Natural killer cell treated with Interleukin-12 subunit alpha and Interleukin-12 subunit beta and Interleukin-15 and Interleukin-18, amount 100 ng/mL, for 72 hours (primary cell): ENCODE results near the gene TSPEAR. TPM values are rescaled to one million over a fixed set of nuclear protein-coding genes. Genes with fewer than 3 reads are reported as not detected.

Experiments
- ATAC-seq, 2 donors: fragments of 150-1000 bp; cut with Tn5 transposase in 1 of 2; sonication (Bioruptor Pico), chemical (Tn5 transposase) in 1 of 2; 2 replicates each; pipeline ENCODE4 v1.10.0; 2021
- DNase-seq: peaks from one replicate; pipeline ENCODE4 v3.0.0; 2022; ENCODE audit warnings: low spot score
- H3K27ac Mint-ChIP-seq, 2 donors: 1 replicate in 1 of 2; 2 replicates in 1 of 2; pipeline ENCODE4 v1.8.0; 2022; ENCODE audit warnings: mixed read lengths in 2 of 2, mild to moderate bottlenecking in 1 of 2, moderate library complexity in 1 of 2
- H3K27me3 Mint-ChIP-seq, 2 donors: 1 replicate in 1 of 2; 2 replicates in 1 of 2; pipeline ENCODE4 v1.8.0; 2022; ENCODE audit warnings: mixed read lengths in 2 of 2
- H3K36me3 Mint-ChIP-seq: one replicate; pipeline ENCODE4 v1.8.0; 2022; ENCODE audit warnings: mixed read lengths
- H3K4me1 Mint-ChIP-seq, 2 donors: 1 replicate in 1 of 2; 2 replicates in 1 of 2; pipeline ENCODE4 v1.8.0; 2022; ENCODE audit warnings: low read depth in 2 of 2, mixed read lengths in 2 of 2, mild to moderate bottlenecking in 1 of 2
- H3K4me3 Mint-ChIP-seq: one replicate; pipeline ENCODE4 v1.8.0; 2022; ENCODE audit warnings: mixed read lengths
- H3K9me3 Mint-ChIP-seq: 2 replicates; pipeline ENCODE4 v1.8.0; 2022; ENCODE audit warnings: mixed read lengths
- total RNA-seq, 2 donors: library from RNA; stranded (reverse); gene quantifications; one replicate each; pipeline ENCODE4 v1.2.3, GENCODE V29; 2022

The TSPEAR gene
- total RNA-seq, 2 donors from 2014 or later = not detected

GRCh38 chr21:44461005-44461404 is 250.4 kb downstream of the TSPEAR start:
- ATAC-seq (no peak), DNase-seq (no peak)
- no peaks in the 10 kb centered on the region for H3K4me1 Mint-ChIP-seq
- H3K27ac Mint-ChIP-seq = no peak overlapping the region
- no peak overlapping the region for H3K4me3 Mint-ChIP-seq
- no peaks in the 10 kb centered on the region for H3K9me3 Mint-ChIP-seq
- H3K36me3 Mint-ChIP-seq = no peaks in the 10 kb centered on the region
- H3K27me3 Mint-ChIP-seq = peaks cover 0 to 3% of the 10 kb centered on the region in 2 donors

GRCh38 chr21:44460441-44460755 is 251.0 kb downstream of the TSPEAR start:
- no peaks in the 10 kb centered on the region for H3K36me3 Mint-ChIP-seq

GRCh38 chr21:44459712-44460440 is 251.5 kb downstream of the TSPEAR start:
- no peak for ATAC-seq
- no peak overlapping the region for H3K27ac Mint-ChIP-seq
- DNase-seq = no peak
- no peaks in the 10 kb centered on the region for H3K4me1 Mint-ChIP-seq
- peaks cover 0 to 3% of the 10 kb centered on the region in 2 donors for H3K27me3 Mint-ChIP-seq
- no peaks in the 10 kb centered on the region for H3K9me3 Mint-ChIP-seq
- no peak overlapping the region for H3K4me3 Mint-ChIP-seq
- no peaks in the 10 kb centered on the region for H3K36me3 Mint-ChIP-seq

More at GRCh38 chr21:44460441-44460755, 251.0 kb downstream of the TSPEAR start:
- Mint-ChIP-seq H3K4me1 (no peaks in the 10 kb centered on the region), H3K9me3 (no peaks in the 10 kb centered on the region), H3K4me3 (no peak overlapping the region), H3K27ac (no peak overlapping the region), H3K27me3 (peaks cover 0 to 3% of the 10 kb centered on the region in 2 donors)
- ATAC-seq = no peak
- DNase-seq = no peak

GRCh38 chr21:44458971-44459711 is 252.2 kb downstream of the TSPEAR start:
- ATAC-seq (no peak), DNase-seq (no peak)
- peaks cover 1% of the 10 kb centered on the region for H3K9me3 Mint-ChIP-seq
- H3K27ac Mint-ChIP-seq = no peak overlapping the region
- H3K4me3 Mint-ChIP-seq = no peak overlapping the region
- H3K4me1 Mint-ChIP-seq = peaks cover 0 to 6% of the 10 kb centered on the region in 2 donors
- H3K36me3 Mint-ChIP-seq = no peaks in the 10 kb centered on the region
- H3K27me3 Mint-ChIP-seq = peaks cover 0 to 3% of the 10 kb centered on the region in 2 donors

GRCh38 chr21:44456915-44457736 is 254.2 kb downstream of the TSPEAR start:
- Mint-ChIP-seq H3K36me3 (no peaks in the 10 kb centered on the region), H3K27me3 (peaks cover 0 to 10% of the 10 kb centered on the region in 2 donors), H3K9me3 (peaks cover 5% of the 10 kb centered on the region), H3K27ac (no peak overlapping the region), H3K4me3 (peak overlapping the region; percentile 41), H3K4me1 (peaks cover 0 to 8% of the 10 kb centered on the region in 2 donors)
- ATAC-seq = no peak
- no peak for DNase-seq

GRCh38 chr21:44456214-44456914 is 255.0 kb downstream of the TSPEAR start:
- Mint-ChIP-seq H3K4me1 (peaks cover 0 to 8% of the 10 kb centered on the region in 2 donors), H3K27me3 (peaks cover 5 to 15% of the 10 kb centered on the region in 2 donors), H3K4me3 (peak overlapping the region; percentile 41), H3K36me3 (no peaks in the 10 kb centered on the region), H3K27ac (no peak overlapping the region), H3K9me3 (peaks cover 5% of the 10 kb centered on the region)
- ATAC-seq (no peak), DNase-seq (no peak)

GRCh38 chr21:44455524-44456213 is 255.7 kb downstream of the TSPEAR start:
- Mint-ChIP-seq H3K9me3 (peaks cover 5% of the 10 kb centered on the region), H3K4me1 (peaks cover 0 to 8% of the 10 kb centered on the region in 2 donors), H3K4me3 (peak overlapping the region; percentile 78), H3K36me3 (no peaks in the 10 kb centered on the region), H3K27me3 (peaks cover 12 to 20% of the 10 kb centered on the region in 2 donors), H3K27ac (no peak overlapping the region)
- peak; percentile 25 to 51 for ATAC-seq
- no peak for DNase-seq

- Mint-ChIP-seq H3K4me3 (peak within 1 kb of the TSS; percentile 78), H3K27ac (no peak within 1 kb of the TSS), H3K9me3 (peaks cover 5% of the 10 kb centered on the region), H3K27me3 (peaks cover 15 to 22% of the 10 kb centered on the region in 2 donors), H3K36me3 (no peaks in the 10 kb centered on the region), H3K4me1 (peaks cover 0 to 8% of the 10 kb centered on the region in 2 donors)
- DNase-seq (peak; percentile 88), ATAC-seq (peak; percentile 84 to 91)
Observed at GRCh38 chr21:44454747-44455523, 256.4 kb downstream of the TSPEAR start, which contains the start of gene LRRC3. Gene LRRC3 (plus strand): TSS chr21:44455510. CDS start chr21:44456645, 1,135 bp downstream.

- Mint-ChIP-seq H3K9me3 (peaks cover 5% of the 10 kb centered on the region), H3K27me3 (peaks cover 20 to 26% of the 10 kb centered on the region in 2 donors), H3K27ac (no peak overlapping the region), H3K36me3 (no peaks in the 10 kb centered on the region), H3K4me1 (peaks cover 0 to 8% of the 10 kb centered on the region in 2 donors), H3K4me3 (peak overlapping the region; percentile 57)
- ATAC-seq (no peak), DNase-seq (no peak)
Observed at GRCh38 chr21:44454058-44454457, 257.3 kb downstream of the TSPEAR start.

- DNase-seq = no peak
- no peak for ATAC-seq
- no peaks in the 10 kb centered on the region for H3K36me3 Mint-ChIP-seq
- H3K9me3 Mint-ChIP-seq = peaks cover 5% of the 10 kb centered on the region
- no peak overlapping the region for H3K27ac Mint-ChIP-seq
- H3K4me3 Mint-ChIP-seq = no peak overlapping the region
- peaks cover 24 to 29% of the 10 kb centered on the region in 2 donors for H3K27me3 Mint-ChIP-seq
- H3K4me1 Mint-ChIP-seq = peaks cover 0 to 8% of the 10 kb centered on the region in 2 donors
Observed at GRCh38 chr21:44453120-44453519, 258.3 kb downstream of the TSPEAR start.

GRCh38 chr21:44450999-44451398 is 260.4 kb downstream of the TSPEAR start:
- ATAC-seq (no peak), DNase-seq (no peak)
- no peak overlapping the region for H3K27ac Mint-ChIP-seq
- H3K4me3 Mint-ChIP-seq = no peak overlapping the region
- H3K27me3 Mint-ChIP-seq = peaks cover 32 to 34% of the 10 kb centered on the region in 2 donors
- peaks cover 0 to 8% of the 10 kb centered on the region in 2 donors for H3K4me1 Mint-ChIP-seq
- H3K36me3 Mint-ChIP-seq = no peaks in the 10 kb centered on the region
- H3K9me3 Mint-ChIP-seq = peaks cover 5% of the 10 kb centered on the region

GRCh38 chr21:44450402-44450801 is 261.0 kb downstream of the TSPEAR start:
- Mint-ChIP-seq H3K4me1 (peaks cover 0 to 8% of the 10 kb centered on the region in 2 donors), H3K36me3 (no peaks in the 10 kb centered on the region), H3K27ac (no peak overlapping the region), H3K9me3 (peaks cover 5% of the 10 kb centered on the region), H3K27me3 (peaks cover 32 to 34% of the 10 kb centered on the region in 2 donors), H3K4me3 (no peak overlapping the region)
- ATAC-seq (no peak), DNase-seq (no peak)
